NAMALWA (cell line): ENCODE data around the gene CXCL12.

Experiments used
- DNase-seq: peaks from one replicate; pipeline ENCODE4 v3.0.0-alpha.2; 2015; ENCODE audit warnings: low spot score

Gene CXCL12

DNA sequence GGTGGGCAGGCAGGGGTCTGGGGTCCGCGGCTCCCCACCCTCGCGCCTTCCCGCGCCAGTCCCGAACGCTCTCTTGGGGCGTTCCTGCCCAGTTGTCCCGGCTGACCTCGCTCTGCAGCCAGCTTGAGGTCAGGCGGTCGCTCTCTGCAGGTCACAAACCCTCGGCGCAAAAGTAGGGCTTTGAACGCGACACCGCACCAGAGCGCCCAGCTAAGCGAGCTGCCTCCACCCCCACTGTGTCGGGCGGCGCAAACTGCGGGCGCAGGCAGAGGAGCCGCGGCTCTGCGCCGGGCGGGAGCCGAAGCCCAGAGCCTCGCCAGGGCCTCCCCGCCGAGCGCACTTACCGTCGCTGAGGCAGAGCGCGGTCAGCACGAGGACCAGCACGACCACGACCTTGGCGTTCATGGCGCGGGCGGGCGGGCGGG is 284 bp downstream of the CXCL12 start:
- no peak for DNase-seq

- no peak for DNase-seq
Measured at GRCh38 chr10:44383749-44384600, 922 bp downstream of the CXCL12 start.

- no peak for DNase-seq
Measured at GRCh38 chr10:44382981-44383748, 1.7 kb downstream of the CXCL12 start.

DNA sequence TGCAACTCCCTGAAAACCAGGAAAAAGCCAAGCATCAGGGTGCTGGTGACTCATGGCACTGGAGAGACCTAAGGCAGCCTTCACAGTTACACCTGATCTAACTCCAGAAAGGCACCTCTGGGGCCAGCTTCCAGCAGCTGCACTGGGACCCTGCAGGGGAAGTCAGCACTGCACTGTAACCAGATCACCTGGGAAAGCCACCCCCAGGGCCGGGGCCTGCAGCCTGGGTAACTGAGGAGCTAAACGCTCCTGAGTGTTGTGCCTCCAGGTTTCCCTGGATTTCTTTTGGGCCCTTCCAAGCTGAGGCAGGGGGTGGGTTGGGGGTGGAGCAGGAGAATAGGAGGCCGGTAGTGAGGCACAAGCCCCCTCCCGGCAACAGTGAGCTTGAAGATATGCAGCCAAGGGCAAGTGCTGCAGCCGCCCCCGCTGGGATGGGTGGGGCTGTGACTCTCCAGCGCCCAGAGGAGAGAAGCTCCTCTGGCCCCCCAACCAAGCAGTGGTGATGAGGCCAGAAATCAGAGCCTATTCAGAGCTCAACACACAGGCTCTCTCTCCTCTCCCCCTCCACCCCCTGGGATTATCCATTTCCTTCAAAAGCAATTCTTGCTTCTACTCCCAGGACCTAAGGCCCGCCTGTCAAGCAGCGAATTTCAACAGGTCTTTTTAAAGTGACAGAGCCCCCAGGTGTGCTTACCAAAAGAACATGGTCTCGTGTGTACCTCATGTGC is 2.6 kb downstream of the CXCL12 start:
- DNase-seq: no peak

GRCh38 chr10:44380829-44381600 is 3.9 kb downstream of the CXCL12 start:
- DNase-seq: no peak

- no peak for DNase-seq
Measured at GRCh38 chr10:44379907-44380306, 5.0 kb downstream of the CXCL12 start.

GRCh38 chr10:44378626-44379025 is 6.3 kb downstream of the CXCL12 start:
- DNase-seq: no peak

DNA sequence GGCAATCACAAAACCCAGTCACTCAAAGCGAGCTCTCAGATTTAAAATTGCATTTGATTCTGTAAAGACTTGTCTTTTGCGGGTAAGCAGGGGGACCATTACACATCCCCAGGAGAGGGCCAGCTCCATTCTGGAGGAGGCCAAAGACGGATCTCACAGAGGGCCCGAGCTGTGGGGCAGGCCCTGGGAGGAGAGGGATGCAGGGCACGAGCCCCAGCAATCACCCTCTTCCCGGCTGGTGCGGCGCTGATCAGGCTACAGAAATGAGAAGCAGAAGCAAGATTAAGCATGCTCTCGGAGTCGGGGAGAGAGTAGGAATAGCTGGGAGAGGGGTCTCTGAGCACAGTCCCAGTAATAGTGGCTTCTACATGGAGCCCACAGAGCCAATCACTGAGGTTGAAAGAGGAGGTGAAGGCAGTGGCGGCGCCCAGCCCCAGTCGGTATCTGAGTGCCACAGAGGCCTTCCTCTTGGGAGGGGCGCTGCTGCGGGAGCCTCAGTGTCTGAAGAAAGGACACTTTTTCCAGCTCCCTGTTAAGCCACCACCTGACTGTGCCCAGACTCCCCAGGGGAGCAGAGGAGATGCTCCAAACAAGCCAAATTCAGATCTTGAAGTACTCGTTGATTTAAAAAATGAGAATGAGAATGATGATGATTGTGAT is 7.1 kb downstream of the CXCL12 start:
- DNase-seq: no peak

DNA sequence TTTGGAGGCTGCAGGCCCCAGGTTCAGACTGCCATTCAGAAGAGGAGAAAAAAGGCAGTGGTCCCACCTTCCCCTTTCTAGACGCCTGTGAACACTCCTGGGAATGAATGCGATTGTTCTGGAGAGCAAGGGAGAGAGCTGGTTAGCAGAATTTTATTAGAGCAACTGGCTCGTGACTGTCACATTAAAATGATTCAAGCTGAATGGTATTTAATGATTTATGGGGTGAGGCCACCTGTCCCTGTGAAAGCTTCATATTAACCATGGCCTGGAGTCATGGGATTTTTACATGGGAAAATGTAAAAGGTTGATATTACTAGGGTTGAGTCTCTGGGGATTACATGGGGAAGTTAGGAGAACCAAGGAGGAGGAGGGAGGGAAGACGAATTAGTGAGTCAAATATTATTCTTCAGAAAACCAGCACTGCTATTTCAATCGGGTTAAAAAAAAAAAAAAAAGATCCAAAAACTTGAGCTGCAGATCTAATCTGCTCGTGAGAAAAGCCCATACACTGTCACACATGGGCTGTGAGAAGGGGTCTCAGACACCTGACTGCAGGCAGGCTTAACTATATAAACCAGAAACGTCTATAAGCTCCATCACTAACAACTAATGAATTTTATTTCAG is 8.3 kb downstream of the CXCL12 start:
- DNase-seq: no peak

DNA sequence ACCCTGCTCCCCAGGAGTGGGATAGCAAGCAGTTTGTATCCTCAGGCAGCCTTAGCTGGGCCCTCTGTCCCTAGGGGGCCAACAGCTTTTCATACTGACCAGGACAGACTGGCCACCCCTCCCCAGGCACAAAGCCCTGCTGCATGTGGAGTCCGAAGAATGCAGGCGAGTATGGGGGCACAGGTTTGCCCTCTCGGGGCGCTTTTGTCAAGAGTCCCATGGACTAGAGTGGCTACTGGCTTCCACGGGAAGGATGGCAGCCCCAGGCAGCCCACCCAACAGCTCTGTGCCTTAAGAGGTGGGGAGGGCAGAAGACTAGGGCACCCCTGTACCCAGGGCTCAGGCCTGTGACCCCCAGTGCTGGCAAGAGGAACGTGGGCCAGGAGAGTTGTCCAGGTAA is 10.7 kb downstream of the CXCL12 start:
- DNase-seq: no peak

DNA sequence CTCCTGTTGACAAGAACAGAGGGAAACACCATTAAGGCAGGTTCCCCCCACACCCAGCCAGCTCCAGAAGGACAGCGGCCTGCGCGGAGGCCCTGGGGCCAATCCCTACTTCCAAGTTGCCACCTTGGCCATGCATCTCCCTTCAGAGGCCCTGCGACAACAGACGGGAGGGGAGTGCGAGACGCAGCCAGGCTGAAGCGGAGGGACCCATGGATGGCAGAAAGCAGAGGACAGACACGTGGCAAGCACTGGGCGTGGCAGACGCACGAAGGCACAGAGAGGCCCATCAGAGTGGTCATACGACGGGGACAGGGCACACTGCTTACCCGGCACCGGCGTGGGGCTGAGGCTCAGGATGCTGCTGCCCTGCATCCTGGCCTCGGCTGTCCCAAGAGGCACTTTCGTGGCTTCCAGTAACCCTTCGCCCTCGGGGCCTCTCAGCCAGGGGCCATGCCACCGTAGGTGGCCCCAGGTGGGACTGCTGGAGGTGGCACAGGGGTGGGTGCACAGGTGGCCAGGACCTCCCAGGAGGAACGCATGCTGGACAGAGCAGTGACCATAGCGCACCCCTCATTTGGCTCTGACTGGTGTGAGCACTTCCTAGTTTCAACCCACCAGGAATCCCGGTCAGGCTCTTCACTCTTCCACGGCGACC is 11.4 kb downstream of the CXCL12 start:
- DNase-seq: no peak

- no peak for DNase-seq
Measured at GRCh38 chr10:44372181-44372580, 12.7 kb downstream of the CXCL12 start.

DNA sequence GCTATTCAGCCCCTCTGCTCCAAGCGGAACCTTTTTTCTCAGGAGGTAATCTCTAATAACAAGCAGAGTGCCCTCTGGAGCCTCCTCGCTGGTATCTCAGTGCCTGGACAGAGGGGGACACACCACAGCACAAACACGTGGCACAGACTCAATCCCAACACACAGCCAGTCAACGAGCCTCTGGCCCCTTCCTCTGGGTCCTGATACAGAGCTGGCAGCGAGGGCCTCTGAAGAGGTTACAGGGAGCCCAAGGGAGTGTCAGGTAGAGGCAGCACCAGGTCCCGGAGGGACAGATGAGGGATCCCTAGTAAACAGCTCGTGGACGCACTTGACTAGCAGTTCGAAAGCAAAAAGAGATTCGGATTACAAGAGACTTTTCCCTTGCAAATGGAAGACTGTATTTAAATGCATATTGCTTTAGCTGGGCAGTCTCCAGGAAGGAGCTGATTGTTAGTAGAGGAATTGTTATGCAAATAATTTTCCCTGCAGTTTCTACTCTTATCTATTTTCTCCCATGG is 14.1 kb downstream of the CXCL12 start:
- peak; percentile 7 for DNase-seq

- DNase-seq: no peak
Measured at GRCh38 chr10:44369854-44370253, 15.0 kb downstream of the CXCL12 start.

- DNase-seq: no peak
Measured at GRCh38 chr10:44369296-44369695, 15.6 kb downstream of the CXCL12 start.

DNA sequence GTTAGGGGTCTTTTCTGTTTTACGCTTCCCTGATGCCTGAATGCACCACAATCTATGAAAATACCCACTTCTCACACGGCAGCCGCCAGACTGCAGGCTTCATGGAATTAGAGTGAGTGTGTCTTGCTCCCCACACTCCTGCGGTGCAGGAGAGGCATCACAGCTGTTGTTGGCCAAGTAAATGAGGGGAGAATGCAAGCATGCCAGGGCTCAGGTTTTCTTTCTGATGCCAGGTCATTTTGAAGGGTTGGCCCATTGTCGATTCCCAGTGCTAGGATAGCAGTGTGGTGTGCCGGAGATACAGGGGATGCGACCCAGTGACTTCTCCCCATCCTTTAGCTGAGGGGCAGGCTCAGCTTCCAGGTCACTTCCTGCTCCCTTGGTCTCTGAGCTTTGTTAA is 16.3 kb downstream of the CXCL12 start:
- DNase-seq: no peak

- DNase-seq: no peak
Measured at GRCh38 chr10:44366941-44367630, 17.8 kb downstream of the CXCL12 start.

DNA sequence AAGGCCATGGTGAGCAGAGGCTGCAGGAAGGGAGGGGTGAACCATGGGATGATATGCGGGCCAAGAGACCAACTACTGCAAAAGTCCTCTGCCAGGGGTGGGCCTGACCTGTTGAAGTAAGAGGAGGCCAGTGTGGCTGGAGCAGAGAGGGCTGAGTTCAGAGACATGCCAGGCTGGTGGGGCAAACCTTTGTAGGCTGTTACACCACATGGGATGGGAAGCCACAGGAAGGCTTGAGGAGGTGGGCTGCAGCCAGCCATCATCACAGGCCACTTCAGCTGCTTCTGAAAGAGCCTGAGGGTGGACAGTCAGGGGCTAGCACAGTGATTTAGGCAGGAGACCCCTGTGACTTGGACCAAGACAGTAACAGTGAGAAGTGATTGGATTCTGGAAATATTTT is 20.3 kb downstream of the CXCL12 start:
- no peak for DNase-seq

- no peak for DNase-seq
Measured at GRCh38 chr10:44363716-44364115, 21.2 kb downstream of the CXCL12 start.
